OCI-LY7 (cell line): ENCODE data around the gene GFRA4.

ENCODE experiments used
- CTCF ChIP-seq: fragments of 200-600 bp; sonication (generic); conservative IDR thresholded peaks from 2 replicates; pipeline ENCODE4 v1.5.1; 2014; ENCODE audit warnings: mild to moderate bottlenecking, antibody characterized with exemption, low read length, moderate library complexity, mixed read lengths
- EZH2phosphoT487 ChIP-seq: fragments of 200-600 bp; sonication (generic); IDR thresholded peaks from 2 replicates; pipeline ENCODE4 v1.6.1; 2018; ENCODE audit warnings: low read depth, borderline replicate concordance, mild to moderate bottlenecking, mixed run types, antibody characterized with exemption, low read length, moderate library complexity, mixed read lengths

- peak; percentile 48; the same call in 1 of the 2 replicates for TF ChIP-seq CTCF
- no peak for TF ChIP-seq EZH2phosphoT487
These were observed 30.7 kb downstream of the GFRA4 start for GRCh38 chr20:3632311-3633004.
